PC-9 (cell line): ENCODE data around the gene DCANP1. TPM values are rescaled to one million over a fixed set of nuclear protein-coding genes. Genes with fewer than 3 reads are reported as not detected.

Experiments used
- BruUV-seq: library from RNA; stranded (reverse); fragments of 400-500 nt; replicated peaks from 2 replicates; lab custom pipeline; 2021; lab: Mats Ljungman, UMichigan
- CTCF ChIA-PET: fragments of 300-600 bp; sonication (Branson Sonifier 250); formaldehyde crosslinking; loops from one replicate; lab custom pipeline; 2022; ENCODE audit warnings: antibody characterized with exemption; lab: Charles Lee
- POLR2A ChIA-PET: fragments of 300-600 bp; sonication (Branson Sonifier 250); formaldehyde crosslinking; loops from one replicate; lab custom pipeline; 2022; ENCODE audit warnings: antibody characterized with exemption; ENCODE audit not compliant: unreplicated experiment; lab: Charles Lee
- DNase-seq, 2 experiments: peaks; one replicate each; pipeline versions ENCODE4 v3.0.0 to v3.0.0-alpha.2; 2015 to 2022; ENCODE audit warnings: mixed read lengths in 1 of 2
- H2AFZ ChIP-seq: fragments of 200-600 bp; sonication (generic); 2 replicates; pipeline ENCODE4 v1.8.1; 2017; ENCODE audit warnings: antibody characterized with exemption
- H3F3A ChIP-seq: fragments of 200-600 bp; sonication (generic); 2 replicates; pipeline ENCODE4 v1.8.1; 2017; ENCODE audit warnings: antibody characterized with exemption, mild to moderate bottlenecking, low read depth; ENCODE audit not compliant: insufficient read depth
- H3K27ac ChIP-seq: fragments of 200-600 bp; sonication (generic); 2 replicates; pipeline ENCODE4 v1.6.1; 2016; ENCODE audit warnings: mixed run types
- H3K27me3 ChIP-seq: fragments of 200-600 bp; sonication (generic); 2 replicates; pipeline ENCODE4 v1.6.1; 2016; ENCODE audit warnings: low read depth, mixed run types; ENCODE audit not compliant: insufficient read depth
- H3K36me3 ChIP-seq: fragments of 200-600 bp; sonication (generic); 2 replicates; pipeline ENCODE4 v1.6.1; 2016; ENCODE audit warnings: low read depth, mixed run types
- H3K4me1 ChIP-seq: fragments of 200-600 bp; sonication (generic); replicated peaks from 2 replicates; pipeline ENCODE4 v1.6.1; 2016; ENCODE audit warnings: mixed run types; ENCODE audit not compliant: insufficient read depth
- H3K4me2 ChIP-seq: fragments of 200-600 bp; sonication (generic); 2 replicates; pipeline ENCODE4 v1.6.1; 2017; ENCODE audit warnings: mixed run types
- H3K4me3 ChIP-seq: fragments of 200-600 bp; sonication (generic); 2 replicates; pipeline ENCODE4 v1.6.1; 2016; ENCODE audit warnings: mixed run types
- H3K79me2 ChIP-seq: fragments of 200-600 bp; sonication (generic); 2 replicates; pipeline ENCODE4 v1.6.1; 2017; ENCODE audit warnings: low read depth, mixed run types
- H3K9me2 ChIP-seq: fragments of 200-600 bp; sonication (generic); 2 replicates; pipeline ENCODE4 v1.8.1; 2017; ENCODE audit warnings: mild to moderate bottlenecking; ENCODE audit not compliant: insufficient read depth
- H3K9me3 ChIP-seq: fragments of 200-600 bp; sonication (generic); 2 replicates; pipeline ENCODE4 v1.8.1; 2016; ENCODE audit warnings: low read depth; ENCODE audit not compliant: insufficient read depth
- H4K20me1 ChIP-seq: fragments of 200-600 bp; sonication (generic); 2 replicates; pipeline ENCODE4 v1.8.1; 2017; ENCODE audit not compliant: insufficient read depth
- EZH2 ChIP-seq: fragments of 200-600 bp; sonication (generic); IDR thresholded peaks from 2 replicates; pipeline ENCODE4 v1.8.0; 2017; ENCODE audit warnings: antibody characterized with exemption, low read depth
- intact Hi-C: fragments of 100-400 bp; cut with micrococcal nuclease; formaldehyde crosslinking; loops from one replicate; pipeline ENCODE4 v1.10.0; 2022; ENCODE audit not compliant: unreplicated experiment
- total RNA-seq: library from RNA; stranded (reverse); gene quantifications from 2 replicates; pipeline ENCODE4 v1.2.3, GENCODE V29; 2021
- TF ChIP-seq, protein P1 (sequence below): fragments of 200-600 bp; sonication (generic); conservative IDR thresholded peaks from 2 replicates; pipeline ENCODE4 v1.6.1; 2017; ENCODE audit warnings: mixed run types, antibody characterized with exemption, mild to moderate bottlenecking, moderate library complexity

DCANP1 gene
- total RNA-seq, 1 experiment from 2014 or later, result not detected

DNA sequence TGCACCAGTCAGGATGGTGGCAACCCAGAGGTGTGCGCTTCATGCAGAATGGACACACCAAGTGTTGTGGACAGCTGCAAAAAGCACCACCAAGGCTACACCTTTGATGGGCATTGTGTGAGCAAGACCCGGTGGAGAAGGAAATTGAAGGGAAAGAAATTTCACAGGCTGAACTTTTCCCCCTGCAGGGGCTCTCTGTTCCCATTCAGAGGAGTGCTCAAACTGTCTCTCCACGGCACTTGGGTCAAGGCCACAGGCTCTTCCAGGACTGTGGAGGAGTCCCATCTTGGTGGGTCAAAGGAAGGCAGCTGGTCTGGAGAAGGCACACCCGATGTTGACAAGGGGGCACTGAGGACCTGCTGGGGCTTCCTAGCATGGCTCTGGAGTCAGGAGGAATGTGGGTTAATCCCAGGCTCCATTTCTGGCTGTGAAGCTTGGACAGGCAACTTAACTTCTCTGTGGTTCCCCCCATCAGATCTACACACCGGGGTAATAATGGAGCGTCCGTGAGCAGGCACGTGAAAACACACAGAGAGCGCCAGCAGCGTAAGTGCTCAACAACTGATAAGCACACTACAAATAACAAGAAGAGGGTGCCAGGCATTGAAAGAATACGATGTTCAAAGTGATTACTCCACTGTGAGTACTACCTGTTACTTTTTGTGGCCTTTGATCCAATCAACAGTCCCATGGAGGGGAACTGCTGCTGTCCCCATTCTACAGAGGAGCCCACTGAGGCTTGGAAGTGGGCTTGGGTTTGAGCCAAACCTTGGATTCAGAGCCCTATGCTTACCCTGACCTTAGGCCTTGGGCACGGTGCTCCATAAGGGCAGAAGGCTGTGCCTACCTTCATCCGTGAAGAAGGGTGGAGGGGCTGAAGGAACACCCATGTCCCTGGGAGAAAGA lies 39.2 kb upstream of the DCANP1 start:
- H4K20me1 ChIP-seq, result no peaks in the 10 kb centered on the region
- H3K4me3 ChIP-seq, result no peak overlapping the region
- no peak overlapping the region for H3K27ac ChIP-seq
- ChIA-PET CTCF (no interaction called here), POLR2A (no interaction called here)
- H3K4me2 ChIP-seq, result no peak overlapping the region
- H3K4me1 ChIP-seq, result no peaks in the 10 kb centered on the region
- no peaks in the 10 kb centered on the region for H3F3A ChIP-seq
- H2AFZ ChIP-seq, result no peak overlapping the region
- H3K27me3 ChIP-seq, result peaks cover 47% of the 10 kb centered on the region
- no peaks in the 10 kb centered on the region for H3K79me2 ChIP-seq
- no peaks in the 10 kb centered on the region for H3K36me3 ChIP-seq
- no peak for TF ChIP-seq EZH2
- TF ChIP-seq, protein P1, sequence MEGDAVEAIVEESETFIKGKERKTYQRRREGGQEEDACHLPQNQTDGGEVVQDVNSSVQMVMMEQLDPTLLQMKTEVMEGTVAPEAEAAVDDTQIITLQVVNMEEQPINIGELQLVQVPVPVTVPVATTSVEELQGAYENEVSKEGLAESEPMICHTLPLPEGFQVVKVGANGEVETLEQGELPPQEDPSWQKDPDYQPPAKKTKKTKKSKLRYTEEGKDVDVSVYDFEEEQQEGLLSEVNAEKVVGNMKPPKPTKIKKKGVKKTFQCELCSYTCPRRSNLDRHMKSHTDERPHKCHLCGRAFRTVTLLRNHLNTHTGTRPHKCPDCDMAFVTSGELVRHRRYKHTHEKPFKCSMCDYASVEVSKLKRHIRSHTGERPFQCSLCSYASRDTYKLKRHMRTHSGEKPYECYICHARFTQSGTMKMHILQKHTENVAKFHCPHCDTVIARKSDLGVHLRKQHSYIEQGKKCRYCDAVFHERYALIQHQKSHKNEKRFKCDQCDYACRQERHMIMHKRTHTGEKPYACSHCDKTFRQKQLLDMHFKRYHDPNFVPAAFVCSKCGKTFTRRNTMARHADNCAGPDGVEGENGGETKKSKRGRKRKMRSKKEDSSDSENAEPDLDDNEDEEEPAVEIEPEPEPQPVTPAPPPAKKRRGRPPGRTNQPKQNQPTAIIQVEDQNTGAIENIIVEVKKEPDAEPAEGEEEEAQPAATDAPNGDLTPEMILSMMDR, result no peak
- no peak for DNase-seq
- intact Hi-C loops, result no loop called here
- no peaks in the 10 kb centered on the region for H3K9me2 ChIP-seq
- BruUV-seq, result no TSS peak
- no peaks in the 10 kb centered on the region for H3K9me3 ChIP-seq

DNA sequence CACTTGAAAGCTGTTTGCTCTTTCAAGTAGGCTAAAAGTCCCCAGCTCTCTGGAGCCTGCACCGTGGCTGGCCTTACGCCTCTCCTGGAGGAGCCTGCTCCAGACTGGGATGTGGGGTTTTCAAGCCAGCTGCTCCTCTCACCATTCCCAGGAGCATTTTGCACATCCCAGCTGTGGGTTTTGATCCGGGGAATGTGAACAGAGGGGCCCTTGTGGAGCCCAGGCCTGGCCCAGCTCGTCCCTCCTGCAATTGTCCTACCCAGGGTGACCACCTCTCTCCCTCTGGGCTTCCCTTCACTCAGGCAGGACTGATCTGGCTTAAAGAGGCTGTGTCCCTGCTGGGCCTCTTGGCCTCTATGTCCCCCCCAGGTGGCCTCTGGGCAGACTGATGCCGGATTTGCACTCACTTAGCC lies 37.5 kb upstream of the DCANP1 start:
- CTCF ChIA-PET, result no interaction called here
- no peak overlapping the region for H3K4me3 ChIP-seq
- H3K9me3 ChIP-seq, result no peaks in the 10 kb centered on the region
- DNase-seq, result no peak
- H3K4me2 ChIP-seq, result no peak overlapping the region
- no peaks in the 10 kb centered on the region for H3F3A ChIP-seq
- TF ChIP-seq EZH2, result no peak
- TF ChIP-seq, protein P1, result no peak
- H3K27ac ChIP-seq, result no peak overlapping the region
- peaks cover 58% of the 10 kb centered on the region for H3K27me3 ChIP-seq
- POLR2A ChIA-PET, result no interaction called here
- H3K4me1 ChIP-seq, result no peaks in the 10 kb centered on the region
- H2AFZ ChIP-seq, result no peak overlapping the region
- no peaks in the 10 kb centered on the region for H3K9me2 ChIP-seq
- no peaks in the 10 kb centered on the region for H3K79me2 ChIP-seq
- intact Hi-C loops, result no loop called here
- no peaks in the 10 kb centered on the region for H3K36me3 ChIP-seq
- no TSS peak for BruUV-seq
- no peaks in the 10 kb centered on the region for H4K20me1 ChIP-seq

DNA sequence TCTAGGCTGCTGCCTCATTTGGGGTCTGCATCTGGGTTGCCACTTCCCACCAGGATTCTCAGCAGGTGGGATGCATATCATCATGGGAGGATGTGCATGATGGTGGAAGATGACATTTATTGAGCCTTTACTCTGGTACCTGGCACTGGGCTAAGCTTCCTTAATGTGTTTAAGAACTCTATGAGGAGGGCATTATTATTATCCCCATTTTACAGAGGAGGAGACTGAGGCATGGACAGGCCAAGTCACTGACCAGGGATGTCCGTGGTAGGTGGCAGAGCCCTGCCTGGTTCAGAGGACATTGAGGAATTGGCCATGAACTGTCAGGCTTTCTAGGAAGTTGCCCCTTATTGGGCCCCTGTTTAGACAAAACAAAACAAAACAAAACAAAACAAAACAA lies 36.1 kb upstream of the DCANP1 start:
- H3K9me3 ChIP-seq, result no peaks in the 10 kb centered on the region
- BruUV-seq, result no TSS peak
- no peaks in the 10 kb centered on the region for H3K4me1 ChIP-seq
- no peaks in the 10 kb centered on the region for H3K79me2 ChIP-seq
- H3K36me3 ChIP-seq, result no peaks in the 10 kb centered on the region
- TF ChIP-seq, protein P1, result no peak
- H3K4me3 ChIP-seq, result no peak overlapping the region
- H3K27me3 ChIP-seq, result peaks cover 59% of the 10 kb centered on the region
- DNase-seq, result no peak
- no peak overlapping the region for H3K27ac ChIP-seq
- ChIA-PET POLR2A (no interaction called here), CTCF (no interaction called here)
- no peak overlapping the region for H3K4me2 ChIP-seq
- H3F3A ChIP-seq, result no peaks in the 10 kb centered on the region
- H2AFZ ChIP-seq, result no peak overlapping the region
- H4K20me1 ChIP-seq, result no peaks in the 10 kb centered on the region
- H3K9me2 ChIP-seq, result no peaks in the 10 kb centered on the region
- intact Hi-C loops, result no loop called here
